Measurements from ENCODE around the gene ADAMTS12.

ADAMTS12 gene

GRCh38 chr5:33769196-33769595 is 122.6 kb downstream of the ADAMTS12 start:
- in situ Hi-C loops (cut with MboI; ENCODE audit: low sequenced_read_pairs), result no loop called here

GRCh38 chr5:33766023-33766422 is 125.8 kb downstream of the ADAMTS12 start:
- in situ Hi-C loops (cut with MboI; ENCODE audit: low sequenced_read_pairs), result no loop called here

- in situ Hi-C loops (cut with MboI; ENCODE audit: low sequenced_read_pairs), result no loop called here
Observed at GRCh38 chr5:33764786-33765185, 127.0 kb downstream of the ADAMTS12 start.

GRCh38 chr5:33763435-33763834 is 128.4 kb downstream of the ADAMTS12 start:
- in situ Hi-C loops (cut with MboI; ENCODE audit: low sequenced_read_pairs), result no loop called here

GRCh38 chr5:33762859-33763258 is 128.9 kb downstream of the ADAMTS12 start:
- in situ Hi-C loops (cut with MboI; ENCODE audit: low sequenced_read_pairs), result no loop called here

- in situ Hi-C loops (cut with MboI; ENCODE audit: low sequenced_read_pairs), result no loop called here
Observed at GRCh38 chr5:33761139-33761538, 130.7 kb downstream of the ADAMTS12 start.

GRCh38 chr5:33758737-33759136 is 133.1 kb downstream of the ADAMTS12 start:
- in situ Hi-C loops (cut with MboI; ENCODE audit: low sequenced_read_pairs), result no loop called here

GRCh38 chr5:33756491-33756890 is 135.3 kb downstream of the ADAMTS12 start:
- in situ Hi-C loops (cut with MboI; ENCODE audit: low sequenced_read_pairs), result no loop called here

- in situ Hi-C loops (cut with MboI; ENCODE audit: low sequenced_read_pairs), result no loop called here
Observed at GRCh38 chr5:33755231-33755630, 136.6 kb downstream of the ADAMTS12 start.

GRCh38 chr5:33753704-33754103 is 138.1 kb downstream of the ADAMTS12 start:
- in situ Hi-C loops (cut with MboI; ENCODE audit: low sequenced_read_pairs), result no loop called here

- in situ Hi-C loops (cut with MboI; ENCODE audit: low sequenced_read_pairs), result no loop called here
Observed at GRCh38 chr5:33748754-33749153, 143.0 kb downstream of the ADAMTS12 start.

GRCh38 chr5:33745101-33745770 is 146.6 kb downstream of the ADAMTS12 start:
- in situ Hi-C loops (cut with MboI; ENCODE audit: low sequenced_read_pairs), result no loop called here

GRCh38 chr5:33743099-33743498 is 148.7 kb downstream of the ADAMTS12 start:
- in situ Hi-C loops (cut with MboI; ENCODE audit: low sequenced_read_pairs), result no loop called here

GRCh38 chr5:33742181-33742580 is 149.6 kb downstream of the ADAMTS12 start:
- in situ Hi-C loops (cut with MboI; ENCODE audit: low sequenced_read_pairs), result no loop called here

GRCh38 chr5:33738967-33739366 is 152.8 kb downstream of the ADAMTS12 start:
- in situ Hi-C loops (cut with MboI; ENCODE audit: low sequenced_read_pairs), result no loop called here

- in situ Hi-C loops (cut with MboI; ENCODE audit: low sequenced_read_pairs), result no loop called here
Observed at GRCh38 chr5:33738097-33738496, 153.7 kb downstream of the ADAMTS12 start.

- in situ Hi-C loops (cut with MboI; ENCODE audit: low sequenced_read_pairs), result no loop called here
Observed at GRCh38 chr5:33737697-33738096, 154.1 kb downstream of the ADAMTS12 start.

- in situ Hi-C loops (cut with MboI; ENCODE audit: low sequenced_read_pairs), result no loop called here
Observed at GRCh38 chr5:33737284-33737683, 154.5 kb downstream of the ADAMTS12 start.

- in situ Hi-C loops (cut with MboI; ENCODE audit: low sequenced_read_pairs), result no loop called here
Observed at GRCh38 chr5:33736510-33736909, 155.3 kb downstream of the ADAMTS12 start.

GRCh38 chr5:33735072-33735471 is 156.7 kb downstream of the ADAMTS12 start:
- in situ Hi-C loops (cut with MboI; ENCODE audit: low sequenced_read_pairs), result no loop called here

GRCh38 chr5:33734537-33734936 is 157.3 kb downstream of the ADAMTS12 start:
- in situ Hi-C loops (cut with MboI; ENCODE audit: low sequenced_read_pairs), result no loop called here

GRCh38 chr5:33733225-33733624 is 158.6 kb downstream of the ADAMTS12 start:
- in situ Hi-C loops (cut with MboI; ENCODE audit: low sequenced_read_pairs), result no loop called here

Measured in hTERT RPE-1 (cell line).